ENCODE data around the gene PAM16. TPM values are rescaled to one million over a fixed set of nuclear protein-coding genes. Genes with fewer than 3 reads are reported as not detected.
A peak's percentile ranks its signal among the peaks of the same experiment; 100 is the strongest.

Gene PAM16
- total RNA-seq, 1 experiment from 2014 or later: 65.6 TPM

- no peaks in the 10 kb centered on the region for H3K27me3 ChIP-seq (ENCODE audit: low read length)
- no peak for DNase-seq
- H2AFZ ChIP-seq (ENCODE audit: low read length): no peak overlapping the region
- H3K4me2 ChIP-seq (ENCODE audit: low read depth, low read length, poor library complexity, severe bottlenecking): no peak overlapping the region
- H3K4me3 ChIP-seq (ENCODE audit: low read length): no peak overlapping the region
- H3K36me3 ChIP-seq (ENCODE audit: insufficient read depth, low read length): no peaks in the 10 kb centered on the region
- H3K27ac ChIP-seq (ENCODE audit: low read length): no peak overlapping the region
- H3K9me3 ChIP-seq (ENCODE audit: low read length): no peaks in the 10 kb centered on the region
- peaks cover 12% of the 10 kb centered on the region for H3K4me1 ChIP-seq (ENCODE audit: low read length)
- H3K79me2 ChIP-seq (ENCODE audit: low read length): no peaks in the 10 kb centered on the region
- H3K9ac ChIP-seq (ENCODE audit: low read length): no peak overlapping the region
- H4K20me1 ChIP-seq (ENCODE audit: insufficient read depth, low read depth, low read length): no peaks in the 10 kb centered on the region
- H3K9me2 ChIP-seq (replicated peaks; ENCODE audit: insufficient read depth, low read length): no peaks in the 10 kb centered on the region
Measured at GRCh38 chr16:4320571-4321137, 30.5 kb downstream of the PAM16 start.

GRCh38 chr16:4319454-4320421 is 31.4 kb downstream of the PAM16 start:
- Histone ChIP-seq H3K9ac (ENCODE audit: low read length) (no peak overlapping the region), H3K79me2 (ENCODE audit: low read length) (no peaks in the 10 kb centered on the region), H4K20me1 (ENCODE audit: insufficient read depth, low read depth, low read length) (no peaks in the 10 kb centered on the region), H3K4me3 (ENCODE audit: low read length) (no peak overlapping the region), H3K9me2 (replicated peaks; ENCODE audit: insufficient read depth, low read length) (no peaks in the 10 kb centered on the region), H3K4me2 (ENCODE audit: low read depth, low read length, poor library complexity, severe bottlenecking) (no peak overlapping the region), H3K27me3 (ENCODE audit: low read length) (no peaks in the 10 kb centered on the region), H3K36me3 (ENCODE audit: insufficient read depth, low read length) (no peaks in the 10 kb centered on the region), H3K4me1 (ENCODE audit: low read length) (peaks cover 12% of the 10 kb centered on the region), H3K27ac (ENCODE audit: low read length) (no peak overlapping the region), H2AFZ (ENCODE audit: low read length) (no peak overlapping the region), H3K9me3 (ENCODE audit: low read length) (no peaks in the 10 kb centered on the region)
- DNase-seq: peak; percentile 70

GRCh38 chr16:4318967-4319366 is 32.2 kb downstream of the PAM16 start:
- no peaks in the 10 kb centered on the region for H3K79me2 ChIP-seq (ENCODE audit: low read length)

GRCh38 chr16:4318451-4318910 is 32.6 kb downstream of the PAM16 start:
- Histone ChIP-seq H3K27me3 (ENCODE audit: low read length) (peaks cover 3% of the 10 kb centered on the region; the same call in 1 of the 2 replicates), H3K79me2 (ENCODE audit: low read length) (no peaks in the 10 kb centered on the region), H4K20me1 (ENCODE audit: insufficient read depth, low read depth, low read length) (no peaks in the 10 kb centered on the region), H3K27ac (ENCODE audit: low read length) (no peak overlapping the region), H3K9ac (ENCODE audit: low read length) (no peak overlapping the region), H3K9me2 (replicated peaks; ENCODE audit: insufficient read depth, low read length) (no peaks in the 10 kb centered on the region), H3K4me1 (ENCODE audit: low read length) (peaks cover 12% of the 10 kb centered on the region), H3K36me3 (ENCODE audit: insufficient read depth, low read length) (no peaks in the 10 kb centered on the region), H3K4me3 (ENCODE audit: low read length) (no peak overlapping the region), H3K9me3 (ENCODE audit: low read length) (no peaks in the 10 kb centered on the region), H3K4me2 (ENCODE audit: low read depth, low read length, poor library complexity, severe bottlenecking) (no peak overlapping the region), H2AFZ (ENCODE audit: low read length) (no peak overlapping the region)
- DNase-seq: peak; percentile 39

More at GRCh38 chr16:4318967-4319366, 32.2 kb downstream of the PAM16 start:
- peaks cover 3% of the 10 kb centered on the region; the same call in 1 of the 2 replicates for H3K27me3 ChIP-seq (ENCODE audit: low read length)
- H3K27ac ChIP-seq (ENCODE audit: low read length): no peak overlapping the region
- no peaks in the 10 kb centered on the region for H3K36me3 ChIP-seq (ENCODE audit: insufficient read depth, low read length)
- H3K9me3 ChIP-seq (ENCODE audit: low read length): no peaks in the 10 kb centered on the region
- H3K9me2 ChIP-seq (replicated peaks; ENCODE audit: insufficient read depth, low read length): no peaks in the 10 kb centered on the region
- H2AFZ ChIP-seq (ENCODE audit: low read length): no peak overlapping the region
- no peak overlapping the region for H3K4me2 ChIP-seq (ENCODE audit: low read depth, low read length, poor library complexity, severe bottlenecking)
- no peaks in the 10 kb centered on the region for H4K20me1 ChIP-seq (ENCODE audit: insufficient read depth, low read depth, low read length)
- H3K4me1 ChIP-seq (ENCODE audit: low read length): peaks cover 12% of the 10 kb centered on the region
- no peak overlapping the region for H3K9ac ChIP-seq (ENCODE audit: low read length)
- H3K4me3 ChIP-seq (ENCODE audit: low read length): no peak overlapping the region
- no peak for DNase-seq

- Histone ChIP-seq H3K4me2 (ENCODE audit: low read depth, low read length, poor library complexity, severe bottlenecking) (no peak overlapping the region), H3K9me3 (ENCODE audit: low read length) (no peaks in the 10 kb centered on the region), H2AFZ (ENCODE audit: low read length) (no peak overlapping the region), H3K9ac (ENCODE audit: low read length) (no peak overlapping the region), H3K4me3 (ENCODE audit: low read length) (no peak overlapping the region), H3K4me1 (ENCODE audit: low read length) (peaks cover 12% of the 10 kb centered on the region), H3K27me3 (ENCODE audit: low read length) (peaks cover 3% of the 10 kb centered on the region; the same call in 1 of the 2 replicates), H3K27ac (ENCODE audit: low read length) (no peak overlapping the region), H3K9me2 (replicated peaks; ENCODE audit: insufficient read depth, low read length) (no peaks in the 10 kb centered on the region), H4K20me1 (ENCODE audit: insufficient read depth, low read depth, low read length) (no peaks in the 10 kb centered on the region), H3K36me3 (ENCODE audit: insufficient read depth, low read length) (no peaks in the 10 kb centered on the region), H3K79me2 (ENCODE audit: low read length) (no peaks in the 10 kb centered on the region)
- DNase-seq: no peak
Measured at GRCh38 chr16:4317532-4318450, 33.3 kb downstream of the PAM16 start.

GRCh38 chr16:4316864-4317531 is 34.1 kb downstream of the PAM16 start:
- H3K4me2 ChIP-seq (ENCODE audit: low read depth, low read length, poor library complexity, severe bottlenecking): peak overlapping the region; percentile 41
- H3K79me2 ChIP-seq (ENCODE audit: low read length): no peaks in the 10 kb centered on the region
- H3K27me3 ChIP-seq (ENCODE audit: low read length): peaks cover 3% of the 10 kb centered on the region; the same call in 1 of the 2 replicates
- H3K9ac ChIP-seq (ENCODE audit: low read length): no peak overlapping the region
- no peaks in the 10 kb centered on the region for H3K9me2 ChIP-seq (replicated peaks; ENCODE audit: insufficient read depth, low read length)
- no peak for DNase-seq
- H3K27ac ChIP-seq (ENCODE audit: low read length): no peak overlapping the region
- no peak overlapping the region; the same call in 1 of the 2 replicates for H3K4me3 ChIP-seq (ENCODE audit: low read length)
- H2AFZ ChIP-seq (ENCODE audit: low read length): no peak overlapping the region
- H4K20me1 ChIP-seq (ENCODE audit: insufficient read depth, low read depth, low read length): no peaks in the 10 kb centered on the region
- H3K36me3 ChIP-seq (ENCODE audit: insufficient read depth, low read length): no peaks in the 10 kb centered on the region
- no peaks in the 10 kb centered on the region for H3K9me3 ChIP-seq (ENCODE audit: low read length)
- H3K4me1 ChIP-seq (ENCODE audit: low read length): peaks cover 12% of the 10 kb centered on the region

GRCh38 chr16:4316108-4316863 is 34.8 kb downstream of the PAM16 start:
- DNase-seq: peak; percentile 65
- H3K9ac ChIP-seq (ENCODE audit: low read length): peak overlapping the region; percentile 27; the same call in 1 of the 2 replicates
- H3K36me3 ChIP-seq (ENCODE audit: insufficient read depth, low read length): no peaks in the 10 kb centered on the region
- no peak overlapping the region for H3K27ac ChIP-seq (ENCODE audit: low read length)
- H4K20me1 ChIP-seq (ENCODE audit: insufficient read depth, low read depth, low read length): no peaks in the 10 kb centered on the region
- H3K27me3 ChIP-seq (ENCODE audit: low read length): peaks cover 3% of the 10 kb centered on the region; the same call in 1 of the 2 replicates
- no peaks in the 10 kb centered on the region for H3K9me2 ChIP-seq (replicated peaks; ENCODE audit: insufficient read depth, low read length)
- peaks cover 12% of the 10 kb centered on the region for H3K4me1 ChIP-seq (ENCODE audit: low read length)
- peak overlapping the region; percentile 41 for H3K4me2 ChIP-seq (ENCODE audit: low read depth, low read length, poor library complexity, severe bottlenecking)
- H3K4me3 ChIP-seq (ENCODE audit: low read length): no peak overlapping the region; the same call in 1 of the 2 replicates
- H3K9me3 ChIP-seq (ENCODE audit: low read length): no peaks in the 10 kb centered on the region
- no peaks in the 10 kb centered on the region for H3K79me2 ChIP-seq (ENCODE audit: low read length)
- H2AFZ ChIP-seq (ENCODE audit: low read length): no peak overlapping the region
